Activated CD4-positive, alpha-beta memory T cell treated with anti-CD3 and anti-CD28 coated beads, Interleukin-2, amount 10 ng/mL, durations not matched to agents 7 days and 5 days (primary cell): Measurements from ENCODE around the gene RTRAF. TPM values are rescaled to one million over a fixed set of nuclear protein-coding genes. Genes with fewer than 3 reads are reported as not detected.

ENCODE experiments used
- CTCF ChIA-PET: fragments of 350-600 bp; sonication (Branson Sonifier 250); formaldehyde crosslinking; loops from one replicate; lab custom pipeline; 2021; ENCODE audit warnings: antibody characterized with exemption, inconsistent platforms; lab: Charles Lee
- POLR2A ChIA-PET: fragments of 350-600 bp; sonication (Branson Sonifier 250); formaldehyde crosslinking; loops from one replicate; lab custom pipeline; 2021; ENCODE audit warnings: antibody characterized with exemption; lab: Charles Lee
- DNase-seq: peaks from one replicate; pipeline ENCODE4 v3.0.0-alpha.2; 2020
- H3K27ac Mint-ChIP-seq: one replicate; pipeline ENCODE4 v1.8.0; 2021; ENCODE audit warnings: mild to moderate bottlenecking, mixed read lengths
- H3K27me3 Mint-ChIP-seq: one replicate; pipeline ENCODE4 v1.8.0; 2021; ENCODE audit warnings: mixed read lengths
- H3K36me3 Mint-ChIP-seq: one replicate; pipeline ENCODE4 v1.8.0; 2021; ENCODE audit warnings: low read depth, mixed read lengths
- H3K4me1 Mint-ChIP-seq: one replicate; pipeline ENCODE4 v1.8.0; 2021; ENCODE audit warnings: mixed read lengths
- H3K4me3 Mint-ChIP-seq: one replicate; pipeline ENCODE4 v1.8.0; 2021; ENCODE audit warnings: mild to moderate bottlenecking, mixed read lengths
- H3K9me3 Mint-ChIP-seq: one replicate; pipeline ENCODE4 v1.8.0; 2021; ENCODE audit warnings: mixed read lengths
- total RNA-seq, 2 experiments: library from RNA; stranded (reverse); gene quantifications; one replicate each; pipeline ENCODE4 v1.2.3, GENCODE V29; 2021

Gene RTRAF
- total RNA-seq, 2 experiments from 2014 or later: 175 to 188 TPM

- CTCF ChIA-PET: no interaction called here
These were observed 37.6 kb downstream of the RTRAF start for GRCh38 chr14:52026901-52027300.

DNA sequence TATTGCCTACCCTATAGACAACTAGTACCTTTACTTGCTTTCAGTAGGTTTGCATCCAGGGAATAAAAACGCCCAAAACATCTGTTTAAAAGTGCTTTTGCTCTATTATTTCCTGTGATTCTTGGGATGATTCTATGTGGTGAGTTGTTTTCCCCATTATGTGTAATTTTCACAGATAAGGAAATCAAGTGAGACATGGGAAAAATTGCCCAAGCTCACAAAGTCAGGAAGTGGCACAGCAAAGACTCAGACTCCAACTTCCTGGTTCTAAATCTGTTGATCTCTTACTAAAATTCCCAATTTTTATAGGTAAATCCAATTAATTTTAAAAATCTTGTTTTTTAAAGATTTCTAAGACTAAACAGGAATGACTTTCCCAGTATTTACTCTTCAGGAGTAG, 40.5 kb downstream of the RTRAF start:
- POLR2A ChIA-PET: no interaction called here
- no peak overlapping the region for H3K4me3 Mint-ChIP-seq
- CTCF ChIA-PET: no interaction called here
- no peaks in the 10 kb centered on the region for H3K9me3 Mint-ChIP-seq
- no peak for DNase-seq
- peaks cover 8% of the 10 kb centered on the region for H3K27me3 Mint-ChIP-seq
- H3K36me3 Mint-ChIP-seq: no peaks in the 10 kb centered on the region
- peaks cover 7% of the 10 kb centered on the region for H3K4me1 Mint-ChIP-seq
- H3K27ac Mint-ChIP-seq: no peak overlapping the region

More at GRCh38 chr14:52026901-52027300, 37.6 kb downstream of the RTRAF start:
- Mint-ChIP-seq H3K27me3 (peaks cover 5% of the 10 kb centered on the region), H3K27ac (no peak overlapping the region), H3K9me3 (peaks cover 9% of the 10 kb centered on the region), H3K4me3 (no peak overlapping the region), H3K4me1 (peaks cover 24% of the 10 kb centered on the region), H3K36me3 (peaks cover 2% of the 10 kb centered on the region)
- no peak for DNase-seq
- POLR2A ChIA-PET: no interaction called here

DNA sequence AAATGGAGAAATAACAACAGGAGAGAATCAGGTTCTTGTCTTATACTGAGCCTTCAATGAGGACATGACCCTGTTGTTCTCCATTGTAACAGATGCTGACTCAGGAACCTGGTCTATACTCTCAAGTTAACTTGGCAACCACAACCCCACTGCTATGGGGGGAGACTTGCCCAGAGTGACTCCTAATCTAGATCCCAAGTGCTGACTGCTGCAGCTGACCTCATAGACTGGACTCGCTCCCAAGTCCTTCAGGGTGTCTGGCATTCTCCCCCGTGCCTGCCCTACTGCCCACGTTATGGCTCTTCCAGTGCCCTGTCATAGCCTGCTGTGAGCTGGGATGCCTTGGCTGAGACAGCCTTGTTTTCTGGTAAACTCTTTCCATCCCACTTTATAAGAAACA, 42.4 kb downstream of the RTRAF start:
- Mint-ChIP-seq H3K27me3 (peaks cover 14% of the 10 kb centered on the region), H3K27ac (no peak overlapping the region), H3K4me1 (no peaks in the 10 kb centered on the region), H3K9me3 (peaks cover 7% of the 10 kb centered on the region), H3K36me3 (no peaks in the 10 kb centered on the region), H3K4me3 (no peak overlapping the region)
- CTCF ChIA-PET: no interaction called here
- no peak for DNase-seq
- POLR2A ChIA-PET: no interaction called here

GRCh38 chr14:52032204-52032801, 43.0 kb downstream of the RTRAF start:
- no peak for DNase-seq
- Mint-ChIP-seq H3K9me3 (peaks cover 8% of the 10 kb centered on the region), H3K4me3 (no peak overlapping the region), H3K27ac (no peak overlapping the region), H3K4me1 (no peaks in the 10 kb centered on the region), H3K36me3 (no peaks in the 10 kb centered on the region), H3K27me3 (peaks cover 14% of the 10 kb centered on the region)
- CTCF ChIA-PET: no interaction called here
- POLR2A ChIA-PET: no interaction called here

DNA sequence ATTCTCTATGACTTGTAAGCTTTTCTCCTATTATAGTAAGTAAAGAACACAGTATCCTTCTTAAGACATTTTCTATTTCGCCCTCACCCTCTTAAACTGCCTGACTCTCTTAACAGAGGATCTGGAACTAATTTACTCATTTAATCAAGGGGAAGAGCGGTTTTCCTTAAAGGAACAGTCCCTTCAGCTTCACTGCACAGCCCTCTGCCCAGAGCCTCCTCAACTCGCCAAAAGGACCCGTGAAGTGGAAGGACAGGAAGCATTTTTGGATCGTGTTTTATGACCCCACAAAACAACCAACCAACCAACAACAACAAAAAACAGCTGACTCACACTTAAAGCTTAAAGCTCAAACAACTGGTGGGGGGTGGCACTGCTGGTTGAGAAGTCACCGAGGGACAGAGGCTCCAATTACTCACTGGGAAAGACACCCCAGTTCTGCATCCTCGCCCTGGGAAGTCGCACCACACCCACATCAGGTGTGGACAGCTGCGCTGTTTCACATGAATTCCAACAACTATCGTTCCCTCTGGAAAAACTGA, 43.8 kb downstream of the RTRAF start:
- peaks cover 15% of the 10 kb centered on the region for H3K27me3 Mint-ChIP-seq
- POLR2A ChIA-PET: no interaction called here
- H3K4me1 Mint-ChIP-seq: no peaks in the 10 kb centered on the region
- no peak overlapping the region for H3K27ac Mint-ChIP-seq
- no peaks in the 10 kb centered on the region for H3K36me3 Mint-ChIP-seq
- CTCF ChIA-PET: no interaction called here
- H3K4me3 Mint-ChIP-seq: no peak overlapping the region
- peaks cover 8% of the 10 kb centered on the region for H3K9me3 Mint-ChIP-seq
- DNase-seq: no peak

GRCh38 chr14:52039124-52039815, 49.9 kb downstream of the RTRAF start:
- ChIA-PET CTCF (no interaction called here), POLR2A (no interaction called here)
- H3K27me3 Mint-ChIP-seq: peaks cover 13% of the 10 kb centered on the region
- no peak overlapping the region for H3K27ac Mint-ChIP-seq
- H3K4me1 Mint-ChIP-seq: peaks cover 2% of the 10 kb centered on the region
- no peaks in the 10 kb centered on the region for H3K36me3 Mint-ChIP-seq
- no peak for DNase-seq
- H3K4me3 Mint-ChIP-seq: no peak overlapping the region
- peaks cover 8% of the 10 kb centered on the region for H3K9me3 Mint-ChIP-seq

DNA sequence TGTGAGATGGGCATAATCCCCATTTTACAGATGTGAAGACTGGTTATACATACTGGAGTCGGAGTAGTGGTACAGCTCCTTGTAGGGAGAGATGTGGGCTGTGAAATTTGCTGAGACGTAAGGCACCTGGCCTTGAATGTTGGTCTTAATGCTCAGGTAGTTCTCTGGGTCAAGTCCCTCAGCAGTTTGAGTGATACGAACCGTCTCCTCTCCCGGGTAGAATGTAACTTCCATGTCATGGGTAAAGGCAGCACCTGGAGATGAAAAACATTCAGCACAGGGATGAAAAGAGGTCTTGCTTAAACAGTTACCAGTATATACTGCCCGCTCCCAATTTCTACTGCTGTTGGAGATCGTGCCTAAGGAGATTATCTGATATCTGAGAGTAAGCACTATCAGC, 51.3 kb downstream of the RTRAF start:
- no peaks in the 10 kb centered on the region for H3K36me3 Mint-ChIP-seq
- DNase-seq: no peak
- peaks cover 2% of the 10 kb centered on the region for H3K4me1 Mint-ChIP-seq
- H3K27ac Mint-ChIP-seq: no peak overlapping the region
- no peak overlapping the region for H3K4me3 Mint-ChIP-seq
- H3K9me3 Mint-ChIP-seq: peaks cover 8% of the 10 kb centered on the region
- H3K27me3 Mint-ChIP-seq: peaks cover 13% of the 10 kb centered on the region
- ChIA-PET CTCF (no interaction called here), POLR2A (no interaction called here)

- Mint-ChIP-seq H3K36me3 (no peaks in the 10 kb centered on the region), H3K9me3 (no peaks in the 10 kb centered on the region), H3K4me3 (no peak overlapping the region), H3K4me1 (peaks cover 2% of the 10 kb centered on the region), H3K27me3 (peaks cover 7% of the 10 kb centered on the region), H3K27ac (no peak overlapping the region)
- no peak for DNase-seq
- POLR2A ChIA-PET: no interaction called here
- CTCF ChIA-PET: interaction anchor here (0.7 to 1.7 kb wide), 4 partner anchors 26 to 230 kb away, joined by 3 to 11 read pairs (median 3); partner anchors contain the start of gene NID2
These were observed 53.3 kb downstream of the RTRAF start for GRCh38 chr14:52042371-52043289.

GRCh38 chr14:52043690-52044089, 54.3 kb downstream of the RTRAF start:
- H3K4me1 Mint-ChIP-seq: peaks cover 2% of the 10 kb centered on the region
- H3K27ac Mint-ChIP-seq: no peak overlapping the region
- DNase-seq: peak; percentile 35
- no peak overlapping the region for H3K4me3 Mint-ChIP-seq
- H3K9me3 Mint-ChIP-seq: no peaks in the 10 kb centered on the region
- ChIA-PET POLR2A (no interaction called here), CTCF (interaction anchor here (0.7 to 1.7 kb wide), 7 partner anchors 25 to 662 kb away, joined by 3 to 11 read pairs (median 3); partner anchors contain the start of gene NID2)
- H3K36me3 Mint-ChIP-seq: no peaks in the 10 kb centered on the region
- H3K27me3 Mint-ChIP-seq: peaks cover 2% of the 10 kb centered on the region

GRCh38 chr14:52044791-52045522, 55.6 kb downstream of the RTRAF start:
- Mint-ChIP-seq H3K4me1 (peaks cover 2% of the 10 kb centered on the region), H3K27ac (no peak overlapping the region), H3K4me3 (no peak overlapping the region), H3K9me3 (no peaks in the 10 kb centered on the region), H3K36me3 (no peaks in the 10 kb centered on the region), H3K27me3 (peaks cover 2% of the 10 kb centered on the region)
- ChIA-PET POLR2A (no interaction called here), CTCF (interaction anchor here (0.7 to 1.0 kb wide), 2 partner anchors 9 to 59 kb away, joined by 3 to 4 read pairs; no protein-coding TSS in a partner anchor)
- DNase-seq: no peak

DNA sequence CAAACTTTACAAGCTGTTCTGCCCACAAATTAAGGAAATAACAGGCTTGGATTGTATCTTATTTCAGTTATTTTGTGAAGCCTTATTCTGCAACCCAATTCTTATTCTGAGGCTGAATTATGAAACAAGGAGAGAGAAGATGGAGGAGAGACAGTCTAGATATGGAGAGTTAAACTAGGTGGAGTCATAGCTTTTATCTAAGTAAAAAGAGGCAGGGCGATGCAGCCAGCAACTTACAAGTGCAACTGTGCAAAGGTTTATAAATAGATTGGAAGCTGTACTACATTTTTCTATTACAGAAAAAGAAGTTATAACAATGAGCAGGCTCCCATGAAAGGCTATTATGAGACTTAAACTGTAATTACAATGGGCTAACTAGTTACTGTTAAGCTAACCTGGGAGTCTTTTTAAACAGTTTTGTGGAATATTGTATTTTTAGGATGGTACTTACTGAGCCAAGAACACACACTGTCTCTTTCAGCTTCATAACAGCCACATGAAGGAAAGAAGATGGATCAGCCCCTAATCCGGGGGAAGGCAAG, 57.1 kb downstream of the RTRAF start:
- no peaks in the 10 kb centered on the region for H3K36me3 Mint-ChIP-seq

GRCh38 chr14:52048116-52048515, 58.8 kb downstream of the RTRAF start:
- no peaks in the 10 kb centered on the region for H3K36me3 Mint-ChIP-seq
- H3K4me3 Mint-ChIP-seq: no peak overlapping the region
- DNase-seq: no peak
- H3K27ac Mint-ChIP-seq: no peak overlapping the region
- peaks cover 6% of the 10 kb centered on the region for H3K27me3 Mint-ChIP-seq
- CTCF ChIA-PET: no interaction called here
- no peaks in the 10 kb centered on the region for H3K9me3 Mint-ChIP-seq
- peaks cover 2% of the 10 kb centered on the region for H3K4me1 Mint-ChIP-seq
- POLR2A ChIA-PET: no interaction called here

More for the DNA sequence above, 57.1 kb downstream of the RTRAF start:
- no peak overlapping the region for H3K4me3 Mint-ChIP-seq
- H3K4me1 Mint-ChIP-seq: peaks cover 2% of the 10 kb centered on the region
- no peak for DNase-seq
- peaks cover 2% of the 10 kb centered on the region for H3K27me3 Mint-ChIP-seq
- no peak overlapping the region for H3K27ac Mint-ChIP-seq
- ChIA-PET CTCF (interaction anchor here (0.8 to 0.9 kb wide), 2 partner anchors 31 to 50 kb away, joined by 3 read pairs; no protein-coding TSS in a partner anchor), POLR2A (interaction anchor here (1.0 kb wide), 1 partner anchor 26 kb away, joined by 3 read pairs; no protein-coding TSS in a partner anchor)
- H3K9me3 Mint-ChIP-seq: no peaks in the 10 kb centered on the region
